DMS79 treated with DMSO at 0.1 percent for 48 hours (cell line): Measurements from ENCODE around the gene PSMA3.
"Not testable (repeated sequence)": the region's sequence is repeated elsewhere in the genome, so short reads cannot be mapped to it uniquely, and the experiment has no call there.

Experiments
- DNase-seq: peaks from one replicate; lab custom pipeline; 2025; lab: John Stamatoyannopoulos, UW

The PSMA3 gene

GRCh38 chr14:58244556-58245387 lies at the start of gene PSMA3:
Gene PSMA3, plus strand, starts transcription at chr14:58244843. Its CDS starts 78 bp downstream, at chr14:58244921.
- DNase-seq = peak; percentile 100

- no peak for DNase-seq
These were observed 48.4 kb upstream of the PSMA3 start for GRCh38 chr14:58196198-58196597.

- DNase-seq = no peak
These were observed 46.6 kb upstream of the PSMA3 start for GRCh38 chr14:58198086-58198485.

GRCh38 chr14:58199726-58200479 lies 44.7 kb upstream of the PSMA3 start, which contains the start of gene ACTR10:
Gene ACTR10, plus strand, starts transcription at chr14:58200149. Its CDS starts 69 bp downstream, at chr14:58200218.
- DNase-seq = peak; percentile 89

GRCh38 chr14:58200480-58200841 lies 44.2 kb upstream of the PSMA3 start:
- DNase-seq = peak; percentile 57

- peak; percentile 57 for DNase-seq
These were observed 43.8 kb upstream of the PSMA3 start for GRCh38 chr14:58200846-58201245.

GRCh38 chr14:58213176-58213575 lies 31.5 kb upstream of the PSMA3 start:
- no peak for DNase-seq

- no peak for DNase-seq
These were observed 29.3 kb upstream of the PSMA3 start for GRCh38 chr14:58215191-58215914.

- no peak for DNase-seq
These were observed 28.1 kb upstream of the PSMA3 start for GRCh38 chr14:58216544-58216943.

- DNase-seq = no peak
These were observed 17.4 kb upstream of the PSMA3 start for GRCh38 chr14:58227096-58227819.

GRCh38 chr14:58238252-58239243 lies 6.1 kb upstream of the PSMA3 start:
- no peak for DNase-seq

- peak; percentile 79 for DNase-seq
These were observed 5.1 kb upstream of the PSMA3 start for GRCh38 chr14:58239244-58240195.

- DNase-seq = peak; percentile 97
These were observed 670 bp upstream of the PSMA3 start for GRCh38 chr14:58243790-58244555.

GRCh38 chr14:58245562-58245961 lies 919 bp downstream of the PSMA3 start:
- DNase-seq = peak; percentile 69

- no peak for DNase-seq
These were observed 5.0 kb downstream of the PSMA3 start for GRCh38 chr14:58249611-58250010.

- DNase-seq = no peak
These were observed 13.5 kb downstream of the PSMA3 start for GRCh38 chr14:58258156-58258555.

GRCh38 chr14:58262005-58262404 lies 17.4 kb downstream of the PSMA3 start:
- not testable (repeated sequence) for DNase-seq

- DNase-seq = no peak
These were observed 20.8 kb downstream of the PSMA3 start for GRCh38 chr14:58265401-58265800.

- no peak for DNase-seq
These were observed 26.0 kb downstream of the PSMA3 start for GRCh38 chr14:58270628-58271027.
